ENCODE measurements around the gene ISG20L2.
A peak's percentile ranks its signal among the peaks of the same experiment; 100 is the strongest.

Gene ISG20L2

DNA sequence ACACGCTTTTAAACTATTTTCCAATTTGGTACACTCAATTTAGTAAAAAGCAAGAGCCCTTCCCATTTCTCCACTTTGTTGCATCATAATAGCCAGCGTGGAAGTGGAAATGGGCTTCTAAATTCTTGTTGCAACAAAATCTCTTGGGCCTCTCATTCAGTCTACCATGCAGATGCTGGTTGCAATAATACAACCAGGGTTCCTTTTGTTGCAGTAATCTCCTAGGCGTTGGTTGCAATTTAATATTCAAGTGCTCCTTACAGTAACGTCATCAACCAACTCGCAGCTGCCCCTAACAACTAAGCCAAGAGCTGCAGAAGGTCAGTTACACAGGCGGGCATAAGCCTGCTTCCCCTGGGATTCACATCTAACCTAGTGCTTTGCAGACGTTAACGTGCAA lies 25.7 kb upstream of the ISG20L2 start:
- DNase-seq = no peak

DNA sequence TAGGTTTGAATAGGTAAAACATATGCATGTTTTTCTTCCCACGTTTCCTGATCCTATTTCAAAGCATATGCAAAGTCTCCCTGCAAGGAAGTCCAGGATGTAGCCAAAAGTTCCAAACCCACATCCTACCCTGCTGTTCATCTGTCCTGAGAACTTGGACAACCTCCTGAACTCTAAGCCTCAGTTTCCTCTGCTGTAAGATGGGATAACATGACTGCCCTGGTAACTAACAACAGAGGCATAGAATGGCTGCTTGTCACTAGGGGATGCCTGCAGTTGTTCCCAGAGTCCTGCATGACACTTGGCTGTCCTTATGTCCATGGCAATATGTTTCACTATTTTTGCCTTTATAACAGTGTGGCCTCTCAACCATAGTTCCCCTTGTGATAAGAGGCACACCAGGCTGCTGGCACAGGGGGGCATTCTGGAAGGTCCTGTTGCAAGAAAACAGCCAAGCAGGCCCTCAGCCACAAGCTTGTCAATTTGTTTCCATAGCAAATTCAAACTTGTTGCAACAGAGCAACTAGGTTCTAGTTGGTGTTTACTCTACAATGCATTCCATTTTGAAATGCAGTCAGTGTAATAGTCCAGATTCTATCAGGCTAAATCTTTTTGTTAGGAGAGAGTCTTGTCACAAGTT lies 24.4 kb upstream of the ISG20L2 start:
- DNase-seq = no peak

DNA sequence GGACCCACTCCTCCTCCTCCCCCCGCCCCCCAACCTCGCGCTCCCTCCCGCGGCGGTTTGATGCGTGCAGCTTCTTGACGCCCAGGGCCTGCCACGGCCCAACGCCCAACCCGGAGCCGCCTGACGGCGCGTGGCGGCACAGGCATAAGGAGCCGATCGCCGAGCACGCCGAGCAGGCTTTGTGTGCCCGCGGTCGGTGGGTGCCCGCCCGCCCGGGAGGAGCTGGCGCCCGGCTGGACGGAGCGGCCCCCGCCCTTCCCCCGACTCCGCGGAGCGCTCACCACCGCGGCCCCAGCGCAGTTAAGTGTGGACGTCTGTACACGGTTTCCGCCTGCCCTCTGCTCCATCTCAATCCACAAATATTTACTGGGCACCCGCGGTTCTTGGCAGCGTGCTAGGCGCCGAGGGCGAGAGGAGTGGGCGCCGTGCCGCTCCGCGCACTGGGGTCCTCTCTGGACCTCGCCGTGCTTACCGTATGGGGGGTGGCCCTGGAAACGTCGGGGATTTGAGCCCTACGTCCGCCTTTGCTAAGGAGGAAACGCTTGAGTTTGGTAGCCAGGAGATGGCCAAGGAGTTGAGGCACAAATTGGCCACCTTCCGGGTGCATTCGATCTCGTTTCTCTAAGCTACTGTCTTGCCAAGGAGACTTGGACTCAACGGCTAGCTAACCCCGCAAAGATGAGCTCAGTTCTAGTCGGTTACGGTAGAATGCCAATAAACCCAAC lies 23.4 kb upstream of the ISG20L2 start:
- peak; percentile 98 for DNase-seq

DNA sequence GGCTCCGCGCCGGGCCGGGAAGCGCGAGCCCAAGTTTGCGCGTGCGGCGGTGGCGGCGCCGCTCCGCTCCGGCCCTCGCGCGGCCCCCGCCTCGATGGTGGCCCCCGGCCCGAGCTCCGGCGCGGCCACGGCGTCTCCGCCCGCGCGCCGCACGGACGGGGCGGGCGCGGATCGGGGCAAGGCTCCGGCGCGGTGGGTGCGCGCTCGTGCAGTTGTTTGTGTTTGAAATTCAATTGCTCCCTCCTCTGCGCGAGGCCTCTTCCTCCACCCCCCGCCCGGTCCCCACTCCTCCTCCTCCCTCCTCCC lies 22.8 kb upstream of the ISG20L2 start, which contains the start of gene HDGF:
Gene HDGF, minus strand, starts transcription at position 225 of the 306 bp plus-strand sequence. CDS start 246 bp downstream, outside the sequence.
- DNase-seq = no peak

DNA sequence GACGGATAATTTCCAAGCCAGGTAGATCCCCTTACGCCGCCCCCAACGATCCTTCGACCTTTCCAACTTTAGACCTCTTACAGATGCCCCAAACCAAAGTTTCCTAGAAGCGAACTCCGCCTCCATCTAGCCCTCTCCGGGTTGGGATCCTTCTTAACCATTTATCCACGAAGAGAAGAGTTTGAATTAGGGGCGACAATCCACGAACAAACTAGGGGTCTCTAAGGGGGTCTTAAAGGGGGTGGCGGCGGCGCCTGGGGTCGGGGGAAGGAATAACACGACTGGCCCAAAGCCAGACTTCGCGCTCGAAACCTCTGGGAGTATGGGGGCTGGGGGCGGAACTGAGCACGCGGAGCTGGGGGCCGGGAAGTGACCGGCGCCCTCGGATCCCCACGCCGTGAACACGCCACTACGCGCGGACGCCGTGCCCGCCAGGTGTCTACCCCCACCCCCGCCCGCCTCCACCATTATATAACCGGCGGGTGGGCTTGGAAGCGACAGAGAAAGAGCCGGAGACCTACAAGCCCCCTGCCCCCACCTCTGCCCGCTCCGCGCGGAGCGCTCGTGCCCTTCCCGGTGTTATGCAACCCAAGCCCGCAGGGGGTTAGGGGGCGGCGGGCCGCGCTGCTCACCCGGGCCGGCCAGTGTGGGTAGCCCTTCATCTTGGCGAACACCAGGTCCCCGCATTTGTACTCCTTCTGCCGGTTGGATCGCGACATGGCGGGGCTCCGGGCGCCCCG lies 22.3 kb upstream of the ISG20L2 start:
- no peak for DNase-seq

DNA sequence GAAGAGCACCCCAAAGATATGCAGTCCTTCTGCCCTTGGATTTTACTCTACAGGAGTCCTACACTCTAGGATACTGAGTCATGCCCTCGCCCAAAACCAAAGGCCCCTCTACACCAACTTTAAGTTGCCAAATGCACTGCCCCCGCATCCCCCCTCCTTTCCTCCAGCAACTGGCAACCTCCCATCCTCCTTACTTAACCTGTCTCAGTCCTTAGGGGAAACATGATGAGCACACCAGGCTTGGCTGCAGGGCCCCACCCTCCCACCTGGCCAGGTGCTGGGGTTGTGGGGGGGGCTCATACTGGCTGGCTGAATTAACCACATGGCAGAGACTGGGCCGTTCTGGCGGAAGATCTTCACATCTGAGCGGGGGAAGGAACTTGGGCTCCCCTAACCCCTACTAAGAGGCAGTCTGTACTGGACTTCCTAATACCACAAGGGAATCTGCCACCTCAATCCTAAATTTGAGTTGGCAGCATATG lies 21.7 kb upstream of the ISG20L2 start:
- DNase-seq = no peak

DNA sequence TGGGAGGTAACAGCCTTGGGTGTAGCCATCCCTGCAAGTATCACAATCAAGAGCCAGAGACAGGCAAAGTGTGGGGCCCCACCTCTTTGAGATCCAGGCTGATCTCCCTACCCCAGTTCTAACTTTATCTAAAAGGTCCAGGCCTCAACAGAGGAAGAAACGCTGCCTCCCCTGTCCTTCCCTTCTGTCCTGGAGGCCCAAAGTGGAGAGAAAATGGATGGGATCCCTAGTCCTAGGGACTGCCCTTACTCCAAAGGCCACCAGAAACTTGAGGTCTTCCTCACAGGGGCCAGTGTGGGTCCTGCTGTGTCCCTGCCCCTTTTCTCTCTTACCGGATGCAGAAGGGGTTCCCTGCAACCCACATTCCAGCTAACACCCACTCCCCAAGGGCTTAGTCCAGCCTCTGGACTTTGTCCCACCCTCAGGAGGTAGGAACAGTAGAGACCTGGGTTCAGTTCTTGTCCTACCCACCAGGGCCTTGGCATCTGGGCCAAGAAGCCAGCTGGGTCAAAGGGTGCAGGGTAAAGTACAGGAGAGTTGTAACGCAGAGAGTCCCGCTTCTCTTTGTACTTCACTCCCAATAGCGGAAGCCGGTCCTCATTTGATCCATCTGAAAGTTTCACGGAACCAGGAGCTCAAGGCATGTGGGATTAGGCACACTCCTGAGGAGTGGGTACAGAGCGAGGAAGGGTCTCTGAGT lies 21.0 kb upstream of the ISG20L2 start:
- DNase-seq = no peak

DNA sequence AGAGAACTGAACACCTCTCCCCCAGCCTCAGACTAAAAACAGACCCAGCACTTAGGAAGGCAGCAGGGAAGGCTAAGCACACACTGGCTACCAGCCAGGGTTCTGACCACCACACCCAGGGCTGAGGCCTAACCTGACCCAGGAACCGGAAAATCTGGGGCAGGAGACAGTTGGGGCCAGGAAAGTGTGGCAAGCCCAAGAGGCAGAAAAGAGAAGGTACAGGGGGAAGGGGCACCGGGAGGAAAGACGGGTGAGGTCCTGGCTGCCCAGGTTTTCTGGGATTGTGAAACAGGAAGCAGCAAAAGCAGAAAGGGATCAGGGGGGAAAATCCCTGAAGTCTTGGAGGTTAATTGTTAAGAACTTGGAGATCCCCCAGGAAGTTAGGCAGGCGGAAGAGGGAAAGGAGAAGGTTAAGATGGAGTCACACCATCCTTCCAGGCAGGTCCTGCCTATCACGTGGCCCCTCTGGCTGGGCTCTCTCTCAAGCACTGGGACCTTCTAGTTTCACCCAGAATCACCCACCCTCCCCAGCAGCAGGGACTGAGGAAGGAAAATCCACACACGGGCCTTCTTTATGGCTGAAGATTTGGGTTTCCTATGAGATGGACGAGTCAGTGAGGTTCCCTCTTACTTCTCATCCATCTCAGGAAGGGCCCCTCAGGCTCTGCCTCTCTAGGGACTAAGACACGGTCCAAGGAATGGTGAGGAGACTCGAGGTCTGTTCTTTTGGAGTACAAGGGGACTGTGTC lies 20.3 kb upstream of the ISG20L2 start:
- peak; percentile 66 for DNase-seq

DNA sequence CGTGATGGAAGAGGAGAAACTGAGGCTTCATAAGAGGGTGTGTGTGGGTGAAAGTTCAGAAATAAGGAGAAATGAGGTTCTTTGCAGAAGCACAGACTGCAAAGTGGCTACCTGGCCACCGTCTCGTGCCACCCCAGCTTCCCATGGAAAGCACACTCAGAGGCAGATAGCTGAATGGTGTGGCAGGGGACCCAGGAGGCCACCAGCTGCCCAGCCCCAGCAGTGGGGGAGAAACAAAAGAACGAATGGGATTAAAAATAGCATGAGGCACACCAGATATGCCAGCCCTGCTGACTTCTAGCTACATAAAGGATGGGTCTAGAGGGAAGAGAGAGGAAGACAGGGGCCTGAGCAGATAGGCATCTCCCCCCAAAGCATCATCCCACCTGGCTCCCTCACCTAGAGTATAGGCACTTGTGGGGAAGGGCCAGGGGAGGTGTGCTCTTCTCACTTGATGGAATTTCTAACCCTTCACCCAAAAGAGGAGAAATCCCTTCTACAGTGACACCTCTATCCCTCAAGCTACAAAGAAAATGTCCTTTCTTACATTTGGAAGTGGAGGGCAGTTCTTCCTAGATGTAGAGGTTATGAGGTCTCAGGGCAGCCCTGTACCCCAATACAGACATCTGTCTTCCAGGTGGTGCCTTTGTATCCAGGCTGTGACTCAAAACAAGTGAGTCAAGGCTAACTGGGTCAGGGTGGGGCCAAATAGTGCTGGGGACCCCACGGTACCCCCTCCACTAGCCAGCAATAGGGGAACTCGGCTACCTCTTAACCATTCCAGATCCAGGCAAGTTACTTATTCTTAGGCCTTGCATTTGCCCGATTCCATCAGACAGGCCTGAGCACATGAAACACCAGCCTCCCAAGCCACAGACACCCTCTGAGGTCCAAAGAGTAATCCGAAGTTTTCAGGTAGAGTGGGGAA lies 19.4 kb upstream of the ISG20L2 start:
- no peak for DNase-seq

DNA sequence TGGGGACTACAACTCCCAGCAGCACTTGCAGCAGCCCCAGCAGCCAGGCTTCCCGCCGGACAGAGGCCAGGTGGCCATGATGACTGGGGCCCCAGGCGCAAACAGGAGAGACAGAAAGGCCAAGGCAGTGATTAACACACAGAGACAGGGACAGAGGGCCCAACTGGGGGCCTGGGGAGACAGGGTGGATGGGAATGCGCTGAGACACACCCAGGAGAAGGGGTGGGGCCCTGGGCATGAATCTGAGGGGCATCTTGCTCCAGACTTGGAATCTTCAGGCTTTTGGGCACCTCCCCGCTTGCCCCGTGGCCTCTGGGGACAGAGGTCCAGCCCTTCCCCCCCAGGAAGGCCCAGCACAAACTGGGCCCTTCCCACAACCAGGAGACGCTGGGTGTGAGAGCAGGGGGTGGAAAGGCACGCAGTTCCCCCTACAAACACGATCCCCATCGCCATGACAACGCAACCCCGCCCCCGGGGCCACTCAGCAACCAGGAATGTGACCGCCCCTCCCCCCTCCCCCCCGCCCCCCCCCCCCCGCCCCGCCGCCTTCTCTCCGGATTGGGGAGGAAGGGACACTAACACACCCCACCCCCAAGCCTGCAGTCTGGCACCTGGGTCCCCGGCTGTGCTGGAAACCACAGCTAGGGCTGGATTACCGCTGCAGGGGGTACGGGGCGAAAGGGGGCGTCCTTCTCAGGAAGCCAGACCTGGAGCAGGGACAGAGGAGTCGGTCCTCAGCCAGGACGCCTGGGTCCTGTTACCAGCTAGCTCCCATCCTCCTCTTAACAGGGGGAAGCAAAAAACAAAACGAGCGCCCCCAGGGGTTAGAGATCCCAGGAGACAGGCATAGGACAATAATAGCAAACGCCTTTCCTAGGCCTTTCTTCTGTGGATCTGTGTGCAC lies 18.4 kb upstream of the ISG20L2 start:
- peak; percentile 95 for DNase-seq

DNA sequence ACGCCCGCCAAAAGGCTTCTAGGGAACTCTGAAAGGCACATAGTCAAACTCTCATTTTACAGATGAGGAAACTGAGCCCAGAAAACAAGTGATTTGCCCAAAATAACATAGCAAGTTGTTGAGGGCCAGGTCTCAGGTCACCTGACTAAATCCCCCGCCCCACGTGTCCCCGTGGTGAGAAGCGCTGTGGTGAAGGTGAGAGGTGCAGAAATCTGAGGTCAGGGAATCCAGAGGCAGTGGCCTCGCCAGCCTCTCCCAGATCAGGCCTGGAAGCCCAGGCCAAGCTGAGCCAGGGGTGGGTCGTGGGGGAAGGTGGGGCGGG lies 17.8 kb upstream of the ISG20L2 start:
- DNase-seq = no peak

DNA sequence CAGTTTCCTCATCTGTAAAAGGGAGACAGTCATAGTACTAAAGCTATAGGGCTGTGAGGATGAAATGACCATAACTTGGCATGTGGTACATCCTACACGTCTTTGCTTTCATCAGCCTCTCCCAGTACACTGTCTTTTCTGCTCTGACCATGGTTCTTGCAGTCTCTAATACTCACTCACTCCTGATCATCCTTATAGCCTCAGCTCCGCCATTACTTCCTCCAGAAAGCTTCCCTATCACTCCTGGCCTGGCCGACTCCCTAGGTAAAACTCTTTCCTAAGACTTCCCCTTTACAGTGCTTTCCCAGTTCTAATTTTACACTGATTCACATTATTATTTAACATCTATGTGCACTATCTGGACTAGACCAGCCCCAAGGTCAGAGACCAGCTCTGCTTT lies 17.3 kb upstream of the ISG20L2 start:
- no peak for DNase-seq

DNA sequence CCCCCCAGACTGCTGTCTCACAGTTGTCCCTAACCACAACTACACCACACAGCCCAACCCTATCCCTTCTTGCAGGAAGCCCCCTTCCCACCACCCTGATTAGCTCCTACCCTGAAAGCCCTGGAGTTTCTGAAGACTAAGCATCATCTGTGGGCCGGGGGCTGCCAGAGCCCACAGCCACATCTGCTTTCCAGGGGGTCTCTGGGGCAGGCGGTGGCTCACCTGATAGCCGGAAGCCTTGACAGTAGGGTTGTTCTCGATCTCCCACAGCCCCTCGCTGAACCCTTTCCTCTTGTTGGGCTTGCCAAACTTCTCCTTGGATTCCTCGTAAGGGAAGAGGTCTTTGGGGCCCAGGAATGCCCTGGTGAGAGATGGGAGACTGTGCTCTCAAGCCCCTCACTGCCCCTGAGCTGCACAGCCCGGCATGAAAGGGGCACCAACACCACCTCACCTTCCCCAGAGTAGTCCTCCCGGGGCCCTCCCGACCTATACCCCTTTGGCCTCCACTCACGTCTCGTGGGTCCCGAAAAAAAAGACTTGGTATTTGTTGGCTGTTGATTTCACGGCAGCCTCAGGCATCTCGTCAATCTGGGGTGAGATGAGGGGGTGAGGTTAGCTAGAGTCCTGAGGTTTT lies 16.3 kb upstream of the ISG20L2 start:
- DNase-seq = no peak

DNA sequence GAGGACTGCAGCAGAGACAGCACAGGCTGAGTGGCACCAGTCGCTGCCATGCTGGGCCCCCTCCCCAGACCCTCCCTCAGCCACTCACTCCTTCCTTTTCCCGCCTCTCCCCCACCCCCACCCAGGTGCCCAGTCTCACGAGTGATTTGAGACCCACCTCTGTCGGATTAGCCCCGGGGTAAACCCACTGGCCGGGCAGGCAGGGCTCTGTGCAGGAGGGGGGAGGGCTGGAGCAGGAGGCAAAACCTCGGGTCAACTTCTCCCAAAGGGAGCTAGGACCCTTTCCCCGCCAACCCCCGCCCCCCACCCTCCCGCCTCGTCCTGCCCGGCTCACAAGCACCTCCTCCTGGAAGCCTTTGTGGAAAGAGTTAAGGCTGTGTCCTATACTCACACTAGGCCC lies 15.8 kb upstream of the ISG20L2 start:
- no peak for DNase-seq

DNA sequence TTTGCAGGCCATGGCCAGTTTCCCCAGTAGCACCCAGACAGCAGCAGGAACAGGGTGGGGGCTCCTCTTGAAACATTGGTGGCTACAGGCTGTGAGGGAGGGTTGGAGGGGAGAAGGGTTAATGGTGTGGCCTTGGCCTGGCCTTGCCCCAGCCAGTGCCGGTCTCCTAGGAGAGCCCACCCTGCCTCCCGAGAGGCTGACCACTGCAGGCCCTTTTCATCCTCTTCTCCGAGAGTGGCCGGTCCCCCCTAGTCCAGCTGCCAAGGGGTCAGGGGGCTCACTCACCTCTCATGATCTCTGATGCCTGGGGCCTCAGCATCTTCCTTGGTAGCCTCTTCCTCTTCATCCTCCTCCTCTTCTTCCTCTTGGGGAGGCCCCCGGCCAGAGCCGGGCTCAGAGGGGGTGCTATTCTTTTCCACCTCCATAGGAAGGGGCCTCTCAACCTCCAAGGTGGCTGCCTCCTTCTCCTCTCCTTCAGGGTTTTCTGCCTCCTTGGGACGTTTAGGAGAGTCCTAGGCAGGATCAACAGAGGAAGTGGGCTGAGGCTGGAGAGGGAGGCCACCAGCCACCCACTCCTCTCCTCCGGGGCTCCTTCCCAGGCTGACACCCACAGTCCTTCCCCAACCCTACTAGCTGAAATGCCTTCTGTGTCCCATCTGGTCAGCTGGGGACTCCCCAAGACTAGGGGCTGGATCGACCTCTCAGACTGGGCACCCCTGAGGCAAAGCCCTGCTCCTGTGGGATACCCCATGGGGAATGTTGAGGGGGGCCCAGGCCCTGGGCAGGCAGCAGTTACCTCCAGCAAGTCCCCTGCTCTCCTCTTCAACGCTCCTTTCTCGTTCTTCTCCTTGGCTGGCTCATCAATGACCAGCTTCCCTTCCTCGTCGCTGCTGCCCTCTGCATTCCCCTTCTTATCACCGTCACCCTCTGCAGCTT lies 15.1 kb upstream of the ISG20L2 start:
- no peak for DNase-seq

DNA sequence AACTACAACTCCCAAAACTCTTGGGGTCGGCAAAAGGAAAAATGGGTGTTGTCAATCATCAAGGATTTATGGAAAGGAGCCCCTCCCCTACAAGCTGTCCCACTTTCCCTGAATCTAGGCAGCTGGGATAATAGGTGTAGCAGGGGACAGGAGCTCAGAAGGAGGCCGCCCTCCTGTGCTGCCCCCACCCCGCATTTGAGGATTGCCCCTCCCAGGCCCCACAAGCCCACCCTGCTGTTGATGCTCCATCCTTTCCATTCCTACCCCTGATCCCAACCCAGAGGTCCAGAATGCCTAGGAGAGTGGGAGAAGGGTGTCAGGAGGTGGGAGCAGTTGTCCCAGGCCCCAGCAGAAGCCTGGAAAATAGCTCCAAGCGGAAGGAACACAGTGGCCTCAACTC lies 14.2 kb upstream of the ISG20L2 start:
- no peak for DNase-seq

DNA sequence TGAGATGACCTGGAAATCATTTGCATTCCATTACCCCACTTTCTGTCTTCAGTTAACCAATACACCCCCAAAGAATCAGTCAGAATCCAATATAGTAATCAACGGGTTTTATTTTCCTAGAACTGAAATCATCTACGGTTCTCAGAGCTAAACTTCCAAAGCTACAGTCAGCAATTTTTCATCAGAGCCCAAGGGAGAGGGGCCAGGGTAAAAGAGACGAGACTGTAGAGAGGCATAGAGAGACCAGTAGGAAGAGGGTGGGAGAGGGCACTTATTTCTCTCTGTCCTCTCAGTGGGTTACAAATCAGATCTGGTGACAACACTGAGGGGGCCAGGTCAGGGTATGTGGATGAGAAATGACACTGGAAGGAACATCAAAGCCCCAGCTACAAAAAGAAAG lies 13.5 kb upstream of the ISG20L2 start:
- DNase-seq = no peak

DNA sequence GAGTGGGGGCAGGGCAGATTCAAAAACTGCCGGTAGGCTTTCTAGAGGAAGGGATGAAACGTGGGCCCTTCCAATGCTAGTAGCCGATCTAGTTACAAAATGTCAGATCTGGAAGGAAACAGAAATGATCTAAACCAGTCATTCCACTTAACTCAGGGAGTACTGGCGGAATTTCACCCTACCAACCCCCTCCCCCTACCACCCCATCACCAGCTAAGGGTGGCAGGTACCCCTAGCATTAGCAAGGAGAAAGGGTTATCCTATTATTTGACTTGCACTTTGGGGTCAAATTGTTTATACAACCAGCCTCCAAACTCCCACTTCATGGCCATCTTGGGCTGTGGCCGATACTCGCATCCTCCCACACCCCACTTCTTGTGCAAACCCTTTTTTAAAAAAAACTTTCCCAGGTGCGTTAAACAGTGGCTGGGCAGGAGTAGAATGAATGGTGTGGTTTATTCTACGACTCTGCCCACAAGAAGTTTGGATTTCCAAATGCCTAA lies 13.0 kb upstream of the ISG20L2 start:
- DNase-seq = no peak
